Sigmoid colon (tissue), 7 donors: Measurements from ENCODE around the gene CCNI2. TPM values are rescaled to one million over a fixed set of nuclear protein-coding genes. Genes with fewer than 3 reads are reported as not detected.

Experiments
- DNase-seq: peaks from one replicate; pipeline ENCODE4 v3.0.0-alpha.2; 2019
- H3K27ac ChIP-seq, 4 donors: fragments of 200-600 bp; sonication (generic); one replicate each; pipeline ENCODE4 v1.5.1; 2016 to 2019; ENCODE audit warnings: mild to moderate bottlenecking in 1 of 4
- H3K27me3 ChIP-seq, 3 donors: fragments of 200-600 bp; sonication (generic); one replicate each; pipeline ENCODE4 v1.5.1; 2019; ENCODE audit warnings: mild to moderate bottlenecking in 1 of 3
- H3K36me3 ChIP-seq, 4 donors: fragments of 200-600 bp; sonication (generic); one replicate each; pipeline ENCODE4 v1.5.1; 2016 to 2019
- H3K4me1 ChIP-seq, 4 donors: fragments of 200-600 bp; sonication (generic); one replicate each; pipeline ENCODE4 v1.5.1; 2017 to 2019
- H3K4me3 ChIP-seq, 4 donors: fragments of 200-600 bp; sonication (generic); one replicate each; pipeline ENCODE4 v1.5.1; 2017 to 2019; ENCODE audit warnings: mild to moderate bottlenecking in 2 of 4, moderate library complexity in 1 of 4
- H3K9me3 ChIP-seq, 4 donors: fragments of 200-600 bp in 3 of 4; sonication (generic) in 3 of 4; one replicate each; pipeline versions ENCODE4 v1.5.1 to v1.6.1; 2013 to 2019
- CTCF ChIP-seq, 4 experiments: fragments of 450-650 bp in 3 of 4; fragments of 200-600 bp in 1 of 4; IDR thresholded peaks; one replicate each; pipeline ENCODE4 v1.5.1; 2016 to 2019; ENCODE audit warnings: antibody characterized with exemption in 4 of 4, mild to moderate bottlenecking in 3 of 4, moderate library complexity in 2 of 4
- EP300 ChIP-seq, 4 donors: sonication (generic); formaldehyde crosslinking; IDR thresholded peaks; one replicate each; pipeline ENCODE4 v1.6.1; 2017; ENCODE audit warnings: antibody characterized with exemption in 4 of 4
- POLR2A ChIP-seq, 2 donors: fragments of 450-650 bp; IDR thresholded peaks; one replicate each; pipeline ENCODE4 v1.6.1; 2016; ENCODE audit warnings: antibody characterized with exemption in 2 of 2, mild to moderate bottlenecking in 2 of 2, moderate library complexity in 2 of 2
- POLR2AphosphoS5 ChIP-seq, 4 donors: sonication (generic); formaldehyde crosslinking; IDR thresholded peaks; one replicate each; pipeline ENCODE4 v1.6.1; 2017; ENCODE audit warnings: antibody characterized with exemption in 4 of 4
- WGBS, 2 donors: extraction: QIAGEN DNeasy Blood & Tissue Kit; methylation state at CpG; one replicate each; pipeline ENCODE4 v1.1.7; 2013; 5-methylcytosine and 5-hydroxymethylcytosine counted together
- intact Hi-C: fragments of 100-400 bp; cut with DNase I; formaldehyde crosslinking; loops from one replicate; pipeline ENCODE4 v1.15.1; 2023
- polyA plus RNA-seq, 3 donors: library from polyadenylated mRNA; stranded (reverse); fragments of 200-250 nt; gene quantifications; one replicate each; pipeline ENCODE4 v1.2.3, GENCODE V29; 2013
- total RNA-seq, 4 donors: library from RNA; depleted of rRNA; stranded (reverse); fragments of >200 nt; gene quantifications; one replicate each; pipeline ENCODE4 v1.1.0, GENCODE V29; 2016
- donor health status: healthy with polysubstance abuse.
- donor health status: Bipolar disorder and iron deficiency.
- donor health status: healthy.

CCNI2 gene
- total and polyA plus RNA-seq, 7 donors, result 1.4 to 5.3 (median 2.1) TPM; not detected in 3

- peak; percentile 71 for DNase-seq
- Histone ChIP-seq H3K4me1 (peaks cover 0 to 50% (median 34%) of the 10 kb centered on the region in 4 donors), H3K4me3 (peak overlapping the region; percentile 68 to 79 (median 74)), H3K9me3 (no peaks in the 10 kb centered on the region), H3K27ac (peak overlapping the region; percentile 75 to 82 (median 78)), H3K36me3 (no peaks in the 10 kb centered on the region), H3K27me3 (no peaks in the 10 kb centered on the region)
- intact Hi-C loops, result loop anchor here (2.0 to 5.0 kb wide), 3 partner anchors 40 to 279 kb away; partner anchors contain the start of gene KIF3A
- 3 to 12% methylated on average over 39 of the region's 39 CpGs for WGBS, 2 donors
- no peak for TF ChIP-seq CTCF (IDR thresholded peaks at IDR 0.05)
- no peak for TF ChIP-seq POLR2AphosphoS5 (IDR thresholded peaks at IDR 0.05)
- no peak for TF ChIP-seq POLR2A (IDR thresholded peaks at IDR 0.05)
- TF ChIP-seq EP300 (IDR thresholded peaks at IDR 0.05), result no peak
Observed at GRCh38 chr5:132776131-132776937, 29.1 kb downstream of the CCNI2 start.

GRCh38 chr5:132776938-132777208 is 29.6 kb downstream of the CCNI2 start:
- DNase-seq, result no peak
- peak overlapping the region; percentile 75 to 82 (median 78) for H3K27ac ChIP-seq
- H3K27me3 ChIP-seq, result no peaks in the 10 kb centered on the region
- no peak for TF ChIP-seq POLR2AphosphoS5 (IDR thresholded peaks at IDR 0.05)
- H3K4me1 ChIP-seq, result peaks cover 0 to 44% (median 32%) of the 10 kb centered on the region in 4 donors
- intact Hi-C loops, result loop anchor here (2.0 to 5.0 kb wide), 3 partner anchors 40 to 280 kb away; partner anchors contain the start of gene KIF3A
- WGBS, 2 donors, result 0 to 1% methylated on average over 40 of the region's 40 CpGs
- H3K4me3 ChIP-seq, result peak overlapping the region; percentile 68 to 79 (median 74)
- no peaks in the 10 kb centered on the region for H3K36me3 ChIP-seq
- H3K9me3 ChIP-seq, result no peaks in the 10 kb centered on the region

- no peaks in the 10 kb centered on the region for H3K9me3 ChIP-seq
- TF ChIP-seq EP300 (IDR thresholded peaks at IDR 0.05) (no peak), CTCF (IDR thresholded peaks at IDR 0.05) (no peak), POLR2A (IDR thresholded peaks at IDR 0.05) (no peak), POLR2AphosphoS5 (IDR thresholded peaks at IDR 0.05) (no peak)
- DNase-seq, result peak; percentile 82
- peak within 1 kb of the TSS; percentile 75 to 82 (median 78) for H3K27ac ChIP-seq
- WGBS, 2 donors, result 2 to 3% methylated on average over 82 of the region's 82 CpGs
- H3K27me3 ChIP-seq, result no peaks in the 10 kb centered on the region
- intact Hi-C loops, result loop anchor here (2.0 to 5.0 kb wide), 3 partner anchors 41 to 280 kb away; partner anchors contain the start of gene KIF3A
- peak within 1 kb of the TSS; percentile 68 to 79 (median 74) for H3K4me3 ChIP-seq
- H3K4me1 ChIP-seq, result peaks cover 0 to 39% (median 29%) of the 10 kb centered on the region in 4 donors
- H3K36me3 ChIP-seq, result no peaks in the 10 kb centered on the region
Observed at GRCh38 chr5:132777209-132778069, 30.2 kb downstream of the CCNI2 start, which contains the start of gene SEPTIN8. Gene SEPTIN8, minus strand, starts transcription at chr5:132777239. Its CDS starts 102 bp downstream, at chr5:132777137.

GRCh38 chr5:132778129-132778528 is 30.9 kb downstream of the CCNI2 start:
- WGBS, 2 donors, result 56 to 69% methylated on average over 4 of the region's 4 CpGs
- DNase-seq, result peak; percentile 46

More at GRCh38 chr5:132778129-132778528, 30.9 kb downstream of the CCNI2 start:
- peaks cover 0 to 32% (median 25%) of the 10 kb centered on the region in 4 donors for H3K4me1 ChIP-seq
- no peaks in the 10 kb centered on the region for H3K9me3 ChIP-seq
- H3K27ac ChIP-seq, result peak overlapping the region; percentile 75 to 82 (median 78)
- no peak for TF ChIP-seq POLR2A (IDR thresholded peaks at IDR 0.05)
- TF ChIP-seq EP300 (IDR thresholded peaks at IDR 0.05), result no peak
- TF ChIP-seq CTCF (IDR thresholded peaks at IDR 0.05), result no peak
- no peak for TF ChIP-seq POLR2AphosphoS5 (IDR thresholded peaks at IDR 0.05)
- peak overlapping the region; percentile 68 to 79 (median 74) for H3K4me3 ChIP-seq
- no peaks in the 10 kb centered on the region for H3K36me3 ChIP-seq
- intact Hi-C loops, result loop anchor here (5.0 kb wide), 2 partner anchors 44 to 281 kb away; no protein-coding TSS in a partner anchor
- H3K27me3 ChIP-seq, result no peaks in the 10 kb centered on the region
